Esophagus muscularis mucosa (tissue), 4 donors: ENCODE data around the gene ORC3. TPM values are rescaled to one million over a fixed set of nuclear protein-coding genes. Genes with fewer than 3 reads are reported as not detected.

Source experiments
- DNase-seq: peaks from one replicate; pipeline ENCODE4 v3.0.0-alpha.2; 2017; ENCODE audit errors: extremely low spot score
- H3K27ac ChIP-seq, 4 donors: fragments of 200-600 bp; sonication (generic); replicated peaks in 1 of 4; 1 replicate in 3 of 4; 2 replicates in 1 of 4; pipeline ENCODE4 v1.5.1; 2016 to 2019; ENCODE audit warnings: mild to moderate bottlenecking in 1 of 4
- H3K27me3 ChIP-seq, 4 donors: fragments of 200-600 bp; sonication (generic); one replicate each; pipeline versions ENCODE4 v1.5.1 to v1.6.0; 2016 to 2019
- H3K36me3 ChIP-seq, 4 donors: fragments of 200-600 bp; sonication (generic); one replicate each; pipeline ENCODE4 v1.5.1; 2016 to 2019
- H3K4me1 ChIP-seq, 4 donors: fragments of 200-600 bp; sonication (generic); one replicate each; pipeline ENCODE4 v1.5.1; 2016 to 2019
- H3K4me3 ChIP-seq, 4 donors: fragments of 200-600 bp; sonication (generic); 1 replicate in 2 of 4; 2 replicates in 2 of 4; pipeline ENCODE4 v1.5.1; 2016 to 2019; ENCODE audit warnings: mild to moderate bottlenecking in 4 of 4, moderate library complexity in 1 of 4
- H3K9me3 ChIP-seq, 4 donors: fragments of 200-600 bp; sonication (generic); 1 replicate in 3 of 4; 2 replicates in 1 of 4; pipeline ENCODE4 v1.5.1; 2016 to 2019
- CTCF ChIP-seq, 3 experiments: fragments of 200-600 bp in 2 of 3; fragments of 450-650 bp in 1 of 3; sonication (generic) in 2 of 3; IDR thresholded peaks; one replicate each; pipeline ENCODE4 v1.5.1; 2017 to 2019; ENCODE audit warnings: antibody characterized with exemption in 3 of 3, mild to moderate bottlenecking in 2 of 3, moderate library complexity in 1 of 3
- EP300 ChIP-seq: sonication (generic); formaldehyde crosslinking; IDR thresholded peaks from one replicate; pipeline ENCODE4 v1.6.1; 2017; ENCODE audit warnings: antibody characterized with exemption
- POLR2A ChIP-seq: fragments of 450-650 bp; IDR thresholded peaks from one replicate; pipeline ENCODE4 v1.6.1; 2017; ENCODE audit warnings: antibody characterized with exemption, moderate library complexity, mild to moderate bottlenecking, low read depth
- POLR2AphosphoS5 ChIP-seq, 2 donors: sonication (generic); formaldehyde crosslinking; IDR thresholded peaks; one replicate each; pipeline ENCODE4 v1.6.1; 2017; ENCODE audit warnings: antibody characterized with exemption in 2 of 2
- WGBS: methylation state at CpG from one replicate; pipeline ENCODE4 v1.1.5; 2018; 5-methylcytosine and 5-hydroxymethylcytosine counted together
- intact Hi-C: fragments of 100-400 bp; cut with DNase I; formaldehyde crosslinking; loops from one replicate; pipeline ENCODE4 v1.15.1; 2023
- total RNA-seq, 4 donors: library from RNA; depleted of rRNA; stranded (reverse); fragments of >200 nt; gene quantifications; one replicate each; pipeline versions ENCODE4 v1.1.0 to v1.2.1, GENCODE V29; 2016

ORC3 gene
- total RNA-seq, 4 donors from 2014 or later: 9.9 to 18.7 (median 12.6) TPM

- Histone ChIP-seq H3K9me3 (no peaks in the 10 kb centered on the region), H3K36me3 (no peaks in the 10 kb centered on the region), H3K27ac (no peak overlapping the region), H3K4me1 (peaks cover 14 to 33% (median 23%) of the 10 kb centered on the region in 4 donors), H3K4me3 (no peak overlapping the region), H3K27me3 (no peaks in the 10 kb centered on the region)
- intact Hi-C loops: no loop called here
- TF ChIP-seq EP300: no peak
- TF ChIP-seq POLR2A: no peak
- TF ChIP-seq POLR2AphosphoS5 (IDR thresholded peaks at IDR 0.05): no peak
- TF ChIP-seq CTCF (IDR thresholded peaks at IDR 0.05): no peak
- no peak for DNase-seq
- WGBS: 93% methylated on average over 5 of the region's 5 CpGs
Observed at GRCh38 chr6:87573307-87574024, 16.5 kb upstream of the ORC3 start.

DNA sequence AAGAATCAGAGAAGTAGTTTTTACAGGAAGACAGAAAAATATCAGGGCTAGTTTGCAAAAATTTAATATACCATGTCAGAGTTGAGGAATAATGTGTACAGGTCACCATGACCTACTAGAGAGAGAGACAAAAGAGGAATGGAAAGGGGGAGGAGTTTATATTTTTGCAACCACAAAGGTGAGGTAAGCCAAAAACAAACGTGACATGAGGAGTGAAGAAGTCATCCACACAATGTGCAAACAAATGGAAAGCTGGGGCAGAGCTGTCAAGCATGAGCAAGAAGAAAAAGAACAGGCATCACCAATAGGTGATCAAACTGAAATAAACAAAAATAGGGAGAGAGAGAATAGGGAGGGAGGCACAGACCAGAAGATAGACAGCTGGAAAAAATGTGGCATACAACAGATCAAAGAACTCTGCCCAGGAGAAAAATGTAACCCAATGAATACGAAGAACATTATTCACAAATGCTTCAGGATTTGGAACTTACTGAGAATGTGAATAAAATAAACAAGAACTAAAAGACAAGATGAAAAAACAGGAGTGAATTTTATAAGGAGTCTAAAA is 15.6 kb upstream of the ORC3 start:
- Histone ChIP-seq H3K36me3 (no peaks in the 10 kb centered on the region), H3K9me3 (no peaks in the 10 kb centered on the region), H3K4me1 (peaks cover 14 to 33% (median 25%) of the 10 kb centered on the region in 4 donors), H3K4me3 (no peak overlapping the region), H3K27me3 (no peaks in the 10 kb centered on the region), H3K27ac (no peak overlapping the region)
- DNase-seq: no peak
- no peak for TF ChIP-seq POLR2A
- no peak for TF ChIP-seq POLR2AphosphoS5 (IDR thresholded peaks at IDR 0.05)
- no peak for TF ChIP-seq EP300
- intact Hi-C loops: no loop called here
- WGBS: 37% methylated on average over 2 of the region's 2 CpGs

GRCh38 chr6:87575423-87575822 is 14.5 kb upstream of the ORC3 start:
- peaks cover 0 to 7% (median 0%) of the 10 kb centered on the region in 4 donors for H3K36me3 ChIP-seq
- intact Hi-C loops: no loop called here
- H3K27ac ChIP-seq: no peak overlapping the region
- no peak for DNase-seq
- no peak overlapping the region for H3K4me3 ChIP-seq
- H3K9me3 ChIP-seq: no peaks in the 10 kb centered on the region
- 80% methylated on average over 2 of the region's 2 CpGs for WGBS
- H3K27me3 ChIP-seq: no peaks in the 10 kb centered on the region
- H3K4me1 ChIP-seq: peaks cover 14 to 33% (median 25%) of the 10 kb centered on the region in 4 donors
- no peak for TF ChIP-seq CTCF (IDR thresholded peaks at IDR 0.05)
- no peak for TF ChIP-seq EP300
- no peak for TF ChIP-seq POLR2AphosphoS5 (IDR thresholded peaks at IDR 0.05)
- no peak for TF ChIP-seq POLR2A

- intact Hi-C loops: loop anchor here (10.0 kb wide), 1 partner anchor 109 kb away; the partner anchor contains the start of gene SLC35A1
- Histone ChIP-seq H3K27ac (no peak overlapping the region), H3K9me3 (no peaks in the 10 kb centered on the region), H3K4me3 (no peak overlapping the region), H3K27me3 (no peaks in the 10 kb centered on the region), H3K36me3 (peaks cover 0 to 35% (median 24%) of the 10 kb centered on the region in 4 donors), H3K4me1 (peaks cover 24 to 50% (median 37%) of the 10 kb centered on the region in 4 donors)
- WGBS: 90% methylated on average over 4 of the region's 4 CpGs
- no peak for DNase-seq
- TF ChIP-seq EP300 (no peak), CTCF (IDR thresholded peaks at IDR 0.05) (no peak), POLR2AphosphoS5 (IDR thresholded peaks at IDR 0.05) (no peak), POLR2A (no peak)
Observed at GRCh38 chr6:87583822-87584221, 6.1 kb upstream of the ORC3 start.

DNA sequence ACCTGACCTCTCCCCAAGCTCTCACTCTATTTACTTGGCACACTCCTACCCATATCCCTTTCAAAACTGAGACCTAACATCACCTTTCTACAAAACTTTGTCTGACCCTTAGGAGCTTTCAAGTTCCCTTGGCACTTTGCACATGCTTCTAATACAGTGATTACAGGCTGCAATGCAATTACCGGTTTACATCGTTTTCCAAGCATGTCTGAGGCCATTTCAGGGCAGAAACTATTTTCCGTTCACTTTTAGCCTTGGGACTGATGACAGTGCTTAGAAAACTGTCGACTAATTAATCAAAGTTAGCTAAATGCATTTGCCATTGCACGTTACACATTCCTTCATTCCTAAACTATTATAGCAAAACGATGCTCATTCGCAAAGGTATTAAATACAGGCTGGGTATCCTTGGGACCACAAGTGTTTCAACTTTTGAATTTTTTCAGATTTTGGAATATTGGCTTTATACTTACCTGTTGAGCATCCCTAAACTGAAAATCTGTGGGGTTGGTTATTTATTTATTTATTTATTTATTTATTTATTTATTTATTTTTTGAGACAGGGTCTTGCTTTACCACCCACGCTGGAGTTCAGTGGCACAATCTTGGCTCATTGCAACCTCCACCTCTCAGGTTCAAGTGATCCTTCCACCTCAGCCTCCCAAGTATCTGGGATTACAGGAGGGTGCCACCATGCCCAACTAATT is 3.4 kb upstream of the ORC3 start:
- 94% methylated on average over 8 of the region's 8 CpGs for WGBS
- DNase-seq: no peak
- TF ChIP-seq EP300 (no peak), POLR2A (no peak), CTCF (IDR thresholded peaks at IDR 0.05) (no peak), POLR2AphosphoS5 (IDR thresholded peaks at IDR 0.05) (no peak)
- no peak overlapping the region for H3K4me3 ChIP-seq
- H3K9me3 ChIP-seq: no peaks in the 10 kb centered on the region
- intact Hi-C loops: loop anchor here (5.0 to 10.0 kb wide), 3 partner anchors 112 to 194 kb away; partner anchors contain the start of genes CFAP206 and SLC35A1
- H3K27ac ChIP-seq: no peak overlapping the region
- H3K36me3 ChIP-seq: peaks cover 0 to 23% (median 15%) of the 10 kb centered on the region in 4 donors
- peaks cover 36 to 66% (median 50%) of the 10 kb centered on the region in 4 donors for H3K4me1 ChIP-seq
- no peaks in the 10 kb centered on the region for H3K27me3 ChIP-seq
